WTC11 (cell line): ENCODE data around the gene ATP5F1D. TPM values are rescaled to one million over a fixed set of nuclear protein-coding genes. Genes with fewer than 3 reads are reported as not detected.
A peak's percentile ranks its signal among the peaks of the same experiment; 100 is the strongest.

Experiments
- AFF4 ChIP-seq: sonication (generic); formaldehyde crosslinking; IDR thresholded peaks from 2 replicates; pipeline ENCODE4 v1.8.1; 2023; ENCODE audit warnings: mild to moderate bottlenecking, missing genetic modification reagents, borderline replicate concordance
- AR ChIP-seq: fragments of 250-450 bp; sonication (Bioruptor Pico); IDR thresholded peaks from 2 replicates; pipeline ENCODE4 v1.9.0; 2021; ENCODE audit warnings: mild to moderate bottlenecking
- ATF1 ChIP-seq: sonication (generic); formaldehyde crosslinking; IDR thresholded peaks from 2 replicates; pipeline ENCODE4 v1.8.1; 2023; ENCODE audit warnings: mild to moderate bottlenecking, moderate library complexity, missing genetic modification reagents
- ESRRA ChIP-seq: sonication (generic); formaldehyde crosslinking; IDR thresholded peaks from 2 replicates; pipeline ENCODE4 v1.8.1; 2022; ENCODE audit warnings: mild to moderate bottlenecking, missing genetic modification reagents, borderline replicate concordance
- FOXK1 ChIP-seq: sonication (generic); formaldehyde crosslinking; IDR thresholded peaks from 2 replicates; pipeline ENCODE4 v1.8.0; 2022; ENCODE audit warnings: mild to moderate bottlenecking, moderate library complexity, missing genetic modification reagents
- GTF2I ChIP-seq: fragments of 250-450 bp; sonication (Bioruptor Pico); conservative IDR thresholded peaks from 2 replicates; pipeline ENCODE4 v1.4.0; 2021; ENCODE audit warnings: mild to moderate bottlenecking
- JAZF1 ChIP-seq: fragments of 250-450 bp; sonication (Bioruptor Pico); IDR thresholded peaks from 2 replicates; pipeline ENCODE4 v1.9.0; 2021; ENCODE audit warnings: moderate library complexity, mild to moderate bottlenecking, inconsistent platforms
- MLX ChIP-seq: sonication (generic); formaldehyde crosslinking; IDR thresholded peaks from 2 replicates; pipeline ENCODE4 v1.8.1; 2023; ENCODE audit warnings: mild to moderate bottlenecking, missing genetic modification reagents, moderate library complexity
- MYBL2 ChIP-seq: sonication (generic); formaldehyde crosslinking; IDR thresholded peaks from 2 replicates; pipeline ENCODE4 v1.8.1; 2023; ENCODE audit warnings: mild to moderate bottlenecking, moderate library complexity, missing genetic modification reagents
- OVOL2 ChIP-seq: fragments of 250-450 bp; sonication (Bioruptor Pico); IDR thresholded peaks from 2 replicates; pipeline ENCODE4 v1.9.0; 2021; ENCODE audit warnings: mild to moderate bottlenecking, borderline replicate concordance
- PRDM15 ChIP-seq: sonication (generic); formaldehyde crosslinking; IDR thresholded peaks from 2 replicates; pipeline ENCODE4 v1.8.0; 2022; ENCODE audit warnings: missing genetic modification reagents
- SP1 ChIP-seq: sonication (generic); formaldehyde crosslinking; conservative IDR thresholded peaks from 2 replicates; pipeline ENCODE4 v1.8.1; 2022; ENCODE audit warnings: missing genetic modification reagents
- TEAD4 ChIP-seq: sonication (generic); formaldehyde crosslinking; IDR thresholded peaks from 2 replicates; pipeline ENCODE4 v1.8.0; 2022; ENCODE audit warnings: mild to moderate bottlenecking, missing genetic modification reagents
- ZNF138 ChIP-seq: sonication (generic); formaldehyde crosslinking; conservative IDR thresholded peaks from 2 replicates; pipeline ENCODE4 v1.8.1; 2022; ENCODE audit warnings: mild to moderate bottlenecking, moderate library complexity, missing genetic modification reagents
- ZNF281 ChIP-seq: sonication (generic); formaldehyde crosslinking; IDR thresholded peaks from 2 replicates; pipeline ENCODE4 v1.8.0; 2023; ENCODE audit warnings: mild to moderate bottlenecking, missing genetic modification reagents
- ZNF317 ChIP-seq: sonication (generic); formaldehyde crosslinking; IDR thresholded peaks from 2 replicates; pipeline ENCODE4 v1.8.1; 2023; ENCODE audit warnings: low read depth, mild to moderate bottlenecking, moderate library complexity, missing genetic modification reagents, borderline replicate concordance
- total RNA-seq: library from RNA; stranded (reverse); gene quantifications from 3 replicates; pipeline ENCODE4 v1.2.3, GENCODE V29; 2021
- TF ChIP-seq, protein P1 (sequence below): sonication (generic); formaldehyde crosslinking; conservative IDR thresholded peaks from 2 replicates; pipeline ENCODE4 v1.8.1; 2022; ENCODE audit warnings: mild to moderate bottlenecking, missing genetic modification reagents
- TF ChIP-seq, protein P2 (sequence below): fragments of 250-450 bp; sonication (Bioruptor Pico); IDR thresholded peaks from 2 replicates; pipeline ENCODE4 v1.8.0; 2021; ENCODE audit warnings: mild to moderate bottlenecking
- TF ChIP-seq, protein P3 (sequence below): fragments of 200-600 bp; IDR thresholded peaks from 2 replicates; pipeline ENCODE4 v1.8.0; 2022; ENCODE audit warnings: antibody characterized with exemption
- TF ChIP-seq, protein P4 (sequence below): sonication (generic); formaldehyde crosslinking; IDR thresholded peaks from 2 replicates; pipeline ENCODE4 v1.8.1; 2022; ENCODE audit warnings: mild to moderate bottlenecking, moderate library complexity, missing genetic modification reagents

ATP5F1D gene
- total RNA-seq, 1 experiment from 2014 or later, result 277 TPM

DNA sequence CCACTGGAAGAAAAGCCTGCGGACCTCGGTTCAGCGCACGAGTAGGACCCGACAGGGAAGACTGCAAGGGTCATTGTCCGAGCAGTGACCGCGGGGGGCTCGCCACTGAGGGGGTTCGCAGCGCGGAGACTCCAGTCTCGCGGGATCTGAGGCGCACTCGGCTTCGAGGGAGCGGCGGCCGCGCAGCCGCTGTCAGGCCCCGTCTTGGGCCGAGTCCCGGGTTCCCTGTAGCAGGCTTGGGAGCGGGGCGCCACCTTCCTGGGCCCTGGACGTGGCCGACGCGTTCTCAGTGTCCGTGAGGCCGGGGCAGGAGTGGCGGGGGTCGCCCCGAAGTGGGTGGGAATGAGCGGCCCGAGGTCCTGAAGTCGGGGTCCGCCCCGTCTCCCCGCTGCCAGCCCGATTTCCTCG lies 33.3 kb downstream of the ATP5F1D start (continued):
- TF ChIP-seq AR (CRISPR knock-in tag), result peak; percentile 83; the same call in 1 of the 2 replicates
- TF ChIP-seq, protein P1, sequence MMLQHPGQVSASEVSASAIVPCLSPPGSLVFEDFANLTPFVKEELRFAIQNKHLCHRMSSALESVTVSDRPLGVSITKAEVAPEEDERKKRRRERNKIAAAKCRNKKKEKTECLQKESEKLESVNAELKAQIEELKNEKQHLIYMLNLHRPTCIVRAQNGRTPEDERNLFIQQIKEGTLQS (CRISPR knock-in tag), result no peak
- TF ChIP-seq SP1, result no peak
- peak; percentile 6; the same call in 1 of the 2 replicates for TF ChIP-seq PRDM15 (CRISPR knock-in tag)
- no peak for TF ChIP-seq JAZF1 (CRISPR knock-in tag)
- no peak for TF ChIP-seq OVOL2 (CRISPR knock-in tag)
- TF ChIP-seq ESRRA (CRISPR knock-in tag), result no peak
- TF ChIP-seq, protein P2, sequence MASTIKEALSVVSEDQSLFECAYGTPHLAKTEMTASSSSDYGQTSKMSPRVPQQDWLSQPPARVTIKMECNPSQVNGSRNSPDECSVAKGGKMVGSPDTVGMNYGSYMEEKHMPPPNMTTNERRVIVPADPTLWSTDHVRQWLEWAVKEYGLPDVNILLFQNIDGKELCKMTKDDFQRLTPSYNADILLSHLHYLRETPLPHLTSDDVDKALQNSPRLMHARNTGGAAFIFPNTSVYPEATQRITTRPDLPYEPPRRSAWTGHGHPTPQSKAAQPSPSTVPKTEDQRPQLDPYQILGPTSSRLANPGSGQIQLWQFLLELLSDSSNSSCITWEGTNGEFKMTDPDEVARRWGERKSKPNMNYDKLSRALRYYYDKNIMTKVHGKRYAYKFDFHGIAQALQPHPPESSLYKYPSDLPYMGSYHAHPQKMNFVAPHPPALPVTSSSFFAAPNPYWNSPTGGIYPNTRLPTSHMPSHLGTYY (CRISPR knock-in tag), result no peak
- TF ChIP-seq, protein P3, sequence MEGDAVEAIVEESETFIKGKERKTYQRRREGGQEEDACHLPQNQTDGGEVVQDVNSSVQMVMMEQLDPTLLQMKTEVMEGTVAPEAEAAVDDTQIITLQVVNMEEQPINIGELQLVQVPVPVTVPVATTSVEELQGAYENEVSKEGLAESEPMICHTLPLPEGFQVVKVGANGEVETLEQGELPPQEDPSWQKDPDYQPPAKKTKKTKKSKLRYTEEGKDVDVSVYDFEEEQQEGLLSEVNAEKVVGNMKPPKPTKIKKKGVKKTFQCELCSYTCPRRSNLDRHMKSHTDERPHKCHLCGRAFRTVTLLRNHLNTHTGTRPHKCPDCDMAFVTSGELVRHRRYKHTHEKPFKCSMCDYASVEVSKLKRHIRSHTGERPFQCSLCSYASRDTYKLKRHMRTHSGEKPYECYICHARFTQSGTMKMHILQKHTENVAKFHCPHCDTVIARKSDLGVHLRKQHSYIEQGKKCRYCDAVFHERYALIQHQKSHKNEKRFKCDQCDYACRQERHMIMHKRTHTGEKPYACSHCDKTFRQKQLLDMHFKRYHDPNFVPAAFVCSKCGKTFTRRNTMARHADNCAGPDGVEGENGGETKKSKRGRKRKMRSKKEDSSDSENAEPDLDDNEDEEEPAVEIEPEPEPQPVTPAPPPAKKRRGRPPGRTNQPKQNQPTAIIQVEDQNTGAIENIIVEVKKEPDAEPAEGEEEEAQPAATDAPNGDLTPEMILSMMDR, result no peak
- peak; percentile 85; the same call in 1 of the 2 replicates for TF ChIP-seq AFF4
- no peak for TF ChIP-seq TEAD4
- no peak for TF ChIP-seq ZNF138 (CRISPR knock-in tag)
- TF ChIP-seq ATF1 (CRISPR knock-in tag), result no peak
- TF ChIP-seq GTF2I (CRISPR knock-in tag), result no peak
- TF ChIP-seq, protein P4, sequence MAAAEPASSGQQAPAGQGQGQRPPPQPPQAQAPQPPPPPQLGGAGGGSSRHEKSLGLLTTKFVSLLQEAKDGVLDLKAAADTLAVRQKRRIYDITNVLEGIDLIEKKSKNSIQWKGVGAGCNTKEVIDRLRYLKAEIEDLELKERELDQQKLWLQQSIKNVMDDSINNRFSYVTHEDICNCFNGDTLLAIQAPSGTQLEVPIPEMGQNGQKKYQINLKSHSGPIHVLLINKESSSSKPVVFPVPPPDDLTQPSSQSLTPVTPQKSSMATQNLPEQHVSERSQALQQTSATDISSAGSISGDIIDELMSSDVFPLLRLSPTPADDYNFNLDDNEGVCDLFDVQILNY (CRISPR knock-in tag), result no peak
- no peak; the same call in 1 of the 2 replicates for TF ChIP-seq ZNF281
- TF ChIP-seq ZNF317 (CRISPR knock-in tag), result no peak
- no peak for TF ChIP-seq FOXK1 (CRISPR knock-in tag)
- TF ChIP-seq MYBL2 (CRISPR knock-in tag), result no peak
- TF ChIP-seq MLX (CRISPR knock-in tag), result no peak
